ENCODE measurements around the gene NPAS2. TPM values are rescaled to one million over a fixed set of nuclear protein-coding genes. Genes with fewer than 3 reads are reported as not detected.

The NPAS2 gene
- polyA plus RNA-seq, 1 donor (not counting 4 experiments of a cell fraction or from before 2014, with no cell fraction given): 17.7 TPM

GRCh38 chr2:100938031-100939026, 118.4 kb downstream of the NPAS2 start:
- no peak for FAIRE-seq

GRCh38 chr2:100939445-100939844, 119.5 kb downstream of the NPAS2 start:
- no peak for FAIRE-seq
- dilution Hi-C loops (cut with MboI; ENCODE audit: extremely low pct_ligation_motif_present, low sequenced_read_pairs): no loop called here
- TF ChIP-seq EZH2 (IDR thresholded peaks at IDR 0.05; ENCODE audit: low read length): no peak
- no peak for TF ChIP-seq CTCF (optimal IDR thresholded peaks at IDR 0.05 in 1 of 3, IDR thresholded peaks at IDR 0.05 in 1 of 3, conservative IDR thresholded peaks at IDR 0.05 in 1 of 3; ENCODE audit: extremely low read depth in 1 of 3, insufficient read depth in 2 of 3, low read length in 3 of 3)

More at GRCh38 chr2:100938031-100939026, 118.4 kb downstream of the NPAS2 start:
- Histone ChIP-seq H3K9ac (ENCODE audit: control insufficient read depth, extremely low read depth, insufficient read depth, low read length) (no peak overlapping the region), H2AFZ (ENCODE audit: control insufficient read depth, low read length) (no peak overlapping the region), H3K4me3 (ENCODE audit: control insufficient read depth in 2 of 3, extremely low read depth in 1 of 3, insufficient read depth in 2 of 3, low read depth in 1 of 3, low read length in 3 of 3) (no peak overlapping the region), H3K36me3 (ENCODE audit: control insufficient read depth in 2 of 2, extremely low read depth in 1 of 2, insufficient read depth in 2 of 2, low read length in 2 of 2) (peaks cover 13 to 30% of the 10 kb centered on the region in 2 experiments), H3K27ac (ENCODE audit: control insufficient read depth, insufficient read depth, low read length) (no peak overlapping the region), H3K9me1 (ENCODE audit: control insufficient read depth, extremely low read depth, insufficient read depth, low read length) (peaks cover 3% of the 10 kb centered on the region), H4K20me1 (ENCODE audit: control insufficient read depth, extremely low read depth, insufficient read depth, low read length) (no peaks in the 10 kb centered on the region), H3K4me2 (ENCODE audit: control insufficient read depth, extremely low read depth, insufficient read depth, low read depth, low read length) (no peak overlapping the region), H3K9me3 (ENCODE audit: control insufficient read depth, low read depth, low read length) (no peaks in the 10 kb centered on the region), H3K79me2 (ENCODE audit: control insufficient read depth, insufficient read depth, low read length) (no peaks in the 10 kb centered on the region), H3K4me1 (ENCODE audit: control insufficient read depth, extremely low read depth, insufficient read depth, low read length) (no peaks in the 10 kb centered on the region), H3K27me3 (ENCODE audit: control insufficient read depth, extremely low read depth, insufficient read depth, low read length) (no peaks in the 10 kb centered on the region)
- no peak for TF ChIP-seq EZH2 (IDR thresholded peaks at IDR 0.05; ENCODE audit: low read length)
- TF ChIP-seq CTCF (optimal IDR thresholded peaks at IDR 0.05 in 1 of 3, IDR thresholded peaks at IDR 0.05 in 1 of 3, conservative IDR thresholded peaks at IDR 0.05 in 1 of 3; ENCODE audit: extremely low read depth in 1 of 3, insufficient read depth in 2 of 3, low read length in 3 of 3): no peak
- dilution Hi-C loops (cut with MboI; ENCODE audit: extremely low pct_ligation_motif_present, low sequenced_read_pairs): no loop called here
- DNase-seq (ENCODE audit: low read depth, low spot score): no peak

More at GRCh38 chr2:100939445-100939844, 119.5 kb downstream of the NPAS2 start:
- H3K9me1 ChIP-seq (ENCODE audit: control insufficient read depth, extremely low read depth, insufficient read depth, low read length): peaks cover 3% of the 10 kb centered on the region
- H3K9ac ChIP-seq (ENCODE audit: control insufficient read depth, extremely low read depth, insufficient read depth, low read length): no peak overlapping the region
- DNase-seq (ENCODE audit: low read depth, low spot score): no peak
- H2AFZ ChIP-seq (ENCODE audit: control insufficient read depth, low read length): no peak overlapping the region
- H3K9me3 ChIP-seq (ENCODE audit: control insufficient read depth, low read depth, low read length): no peaks in the 10 kb centered on the region
- no peaks in the 10 kb centered on the region for H3K27me3 ChIP-seq (ENCODE audit: control insufficient read depth, extremely low read depth, insufficient read depth, low read length)
- H3K27ac ChIP-seq (ENCODE audit: control insufficient read depth, insufficient read depth, low read length): no peak overlapping the region
- H3K4me3 ChIP-seq (ENCODE audit: control insufficient read depth in 2 of 3, extremely low read depth in 1 of 3, insufficient read depth in 2 of 3, low read depth in 1 of 3, low read length in 3 of 3): no peak overlapping the region
- no peak overlapping the region for H3K4me2 ChIP-seq (ENCODE audit: control insufficient read depth, extremely low read depth, insufficient read depth, low read depth, low read length)
- H3K36me3 ChIP-seq (ENCODE audit: control insufficient read depth in 2 of 2, extremely low read depth in 1 of 2, insufficient read depth in 2 of 2, low read length in 2 of 2): peaks cover 11 to 34% of the 10 kb centered on the region in 2 experiments
- H3K4me1 ChIP-seq (ENCODE audit: control insufficient read depth, extremely low read depth, insufficient read depth, low read length): no peaks in the 10 kb centered on the region
- no peaks in the 10 kb centered on the region for H4K20me1 ChIP-seq (ENCODE audit: control insufficient read depth, extremely low read depth, insufficient read depth, low read length)
- no peaks in the 10 kb centered on the region for H3K79me2 ChIP-seq (ENCODE audit: control insufficient read depth, insufficient read depth, low read length)

All from keratinocyte (primary cell).